Vagina (tissue), 2 donors: Measurements from ENCODE around the gene TIMP3.

Source experiments
- POLR2A ChIP-seq, 2 donors: fragments of 450-650 bp; IDR thresholded peaks; one replicate each; pipeline ENCODE4 v1.6.1; 2017; ENCODE audit warnings: antibody characterized with exemption in 2 of 2, mild to moderate bottlenecking in 2 of 2, moderate library complexity in 2 of 2
- POLR2AphosphoS5 ChIP-seq, 2 donors: sonication (generic); formaldehyde crosslinking; IDR thresholded peaks; one replicate each; pipeline ENCODE4 v1.9.0; 2017; ENCODE audit warnings: antibody characterized with exemption in 2 of 2, mild to moderate bottlenecking in 2 of 2, low read depth in 1 of 2; ENCODE audit not compliant: insufficient read depth in 1 of 2
- TF ChIP-seq, protein P1 (sequence below), 3 experiments: fragments of 450-650 bp in 2 of 3; fragments of 200-600 bp in 1 of 3; sonication (generic) in 1 of 3; IDR thresholded peaks; one replicate each; pipeline ENCODE4 v1.5.1; 2017 to 2019; ENCODE audit warnings: antibody characterized with exemption in 3 of 3, mild to moderate bottlenecking in 2 of 3, moderate library complexity in 2 of 3

DNA sequence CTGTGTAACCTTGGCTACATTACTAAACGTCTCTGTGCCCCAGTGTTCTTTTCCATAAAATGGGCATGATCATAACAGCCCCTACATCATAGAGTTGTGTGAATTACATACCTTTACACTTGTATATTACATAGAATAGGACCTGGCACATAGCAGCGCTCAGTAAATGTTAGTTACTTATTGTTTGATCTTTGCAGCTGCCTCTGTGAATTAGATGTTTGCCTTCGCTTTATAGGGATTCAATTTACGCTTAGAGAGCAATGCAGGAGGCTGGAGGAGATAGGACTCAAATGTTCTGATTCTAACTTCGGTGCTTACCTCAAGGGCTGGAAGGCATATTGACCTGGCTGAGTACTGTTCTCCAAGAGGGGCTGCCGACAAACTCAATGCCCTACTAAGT is 10.4 kb upstream of the TIMP3 start:
- TF ChIP-seq POLR2A (IDR thresholded peaks at IDR 0.05), result no peak
- TF ChIP-seq, protein P1, sequence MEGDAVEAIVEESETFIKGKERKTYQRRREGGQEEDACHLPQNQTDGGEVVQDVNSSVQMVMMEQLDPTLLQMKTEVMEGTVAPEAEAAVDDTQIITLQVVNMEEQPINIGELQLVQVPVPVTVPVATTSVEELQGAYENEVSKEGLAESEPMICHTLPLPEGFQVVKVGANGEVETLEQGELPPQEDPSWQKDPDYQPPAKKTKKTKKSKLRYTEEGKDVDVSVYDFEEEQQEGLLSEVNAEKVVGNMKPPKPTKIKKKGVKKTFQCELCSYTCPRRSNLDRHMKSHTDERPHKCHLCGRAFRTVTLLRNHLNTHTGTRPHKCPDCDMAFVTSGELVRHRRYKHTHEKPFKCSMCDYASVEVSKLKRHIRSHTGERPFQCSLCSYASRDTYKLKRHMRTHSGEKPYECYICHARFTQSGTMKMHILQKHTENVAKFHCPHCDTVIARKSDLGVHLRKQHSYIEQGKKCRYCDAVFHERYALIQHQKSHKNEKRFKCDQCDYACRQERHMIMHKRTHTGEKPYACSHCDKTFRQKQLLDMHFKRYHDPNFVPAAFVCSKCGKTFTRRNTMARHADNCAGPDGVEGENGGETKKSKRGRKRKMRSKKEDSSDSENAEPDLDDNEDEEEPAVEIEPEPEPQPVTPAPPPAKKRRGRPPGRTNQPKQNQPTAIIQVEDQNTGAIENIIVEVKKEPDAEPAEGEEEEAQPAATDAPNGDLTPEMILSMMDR (IDR thresholded peaks at IDR 0.05), result no peak
- no peak for TF ChIP-seq POLR2AphosphoS5 (IDR thresholded peaks at IDR 0.05; ENCODE audit: insufficient read depth in 1 of 2, low read depth in 1 of 2)
